GM18498 (cell line): ENCODE measurements around the gene HARBI1.

Source experiments
- ATAC-seq: cut with Tn5 transposase; IDR thresholded peaks from one replicate; pipeline ENCODE4 v1.9.1; 2021; ENCODE audit warnings: mild to moderate bottlenecking, moderate library complexity; ENCODE audit not compliant: unreplicated experiment

Gene HARBI1

GRCh38 chr11:46633291-46634217 is 16.5 kb upstream of the HARBI1 start:
- no peak for ATAC-seq

- ATAC-seq, result no peak
These were observed 15.5 kb upstream of the HARBI1 start for GRCh38 chr11:46632502-46632901.

GRCh38 chr11:46631676-46632075 is 14.6 kb upstream of the HARBI1 start:
- no peak for ATAC-seq

GRCh38 chr11:46630237-46630636 is 13.2 kb upstream of the HARBI1 start:
- no peak for ATAC-seq

GRCh38 chr11:46628961-46629360 is 11.9 kb upstream of the HARBI1 start:
- ATAC-seq, result no peak

GRCh38 chr11:46625406-46625805 is 8.4 kb upstream of the HARBI1 start:
- ATAC-seq, result no peak

GRCh38 chr11:46618837-46619236 is 1.8 kb upstream of the HARBI1 start:
- no peak for ATAC-seq

- ATAC-seq, result no peak
These were observed 916 bp upstream of the HARBI1 start for GRCh38 chr11:46617972-46618314.

GRCh38 chr11:46616551-46617133 is 385 bp downstream of the HARBI1 start:
- ATAC-seq, result no peak

- ATAC-seq, result no peak
These were observed 1.3 kb downstream of the HARBI1 start for GRCh38 chr11:46615756-46616155.

- no peak for ATAC-seq
These were observed 4.7 kb downstream of the HARBI1 start for GRCh38 chr11:46612326-46612725.

- ATAC-seq, result no peak
These were observed 5.3 kb downstream of the HARBI1 start for GRCh38 chr11:46611526-46612304.

GRCh38 chr11:46609386-46609785 is 7.6 kb downstream of the HARBI1 start:
- no peak for ATAC-seq

- no peak for ATAC-seq
These were observed 9.5 kb downstream of the HARBI1 start for GRCh38 chr11:46607516-46607915.

GRCh38 chr11:46604796-46605195 is 12.2 kb downstream of the HARBI1 start:
- no peak for ATAC-seq

- no peak for ATAC-seq
These were observed 13.2 kb downstream of the HARBI1 start for GRCh38 chr11:46603704-46604308.

- no peak for ATAC-seq
These were observed 15.9 kb downstream of the HARBI1 start for GRCh38 chr11:46601129-46601528.

- no peak for ATAC-seq
These were observed 16.6 kb downstream of the HARBI1 start for GRCh38 chr11:46600194-46600960.

- ATAC-seq, result no peak
These were observed 17.5 kb downstream of the HARBI1 start for GRCh38 chr11:46599340-46600193.
